ENCODE measurements around the gene ASMTL. TPM values are rescaled to one million over a fixed set of nuclear protein-coding genes. Genes with fewer than 3 reads are reported as not detected.

Gene ASMTL
- total RNA-seq, 1 donor from 2014 or later = 31.8 TPM

Other genes starting within 250 kb of the ASMTL start
- not detected for gene CRLF2, start 240.3 kb downstream of the ASMTL start, total RNA-seq
- 2.9 TPM for gene CSF2RA, start 184.1 kb downstream of the ASMTL start, total RNA-seq
- gene IL3RA, start 116.1 kb downstream of the ASMTL start, total RNA-seq = 6.4 TPM
- gene SLC25A6, start 60.8 kb downstream of the ASMTL start, total RNA-seq = 141 TPM
- gene P2RY8, start 84.3 kb upstream of the ASMTL start, total RNA-seq = 1.6 TPM
- 12.4 TPM for gene AKAP17A, start 138.7 kb upstream of the ASMTL start, total RNA-seq
- gene ASMT, start 162.2 kb upstream of the ASMTL start, total RNA-seq = not detected

Measured in Right ventricle myocardium superior (tissue), 1 donor.